ENCODE measurements around the gene VIP.

VIP gene

GRCh38 chr6:152804150-152804549 lies 53.6 kb downstream of the VIP start:
- no peak overlapping the region for H3K4me3 ChIP-seq (ENCODE audit: low read depth, low read length, poor library complexity, severe bottlenecking)
- no peak overlapping the region for H2AFZ ChIP-seq (ENCODE audit: low read length)
- no peaks in the 10 kb centered on the region for H3K9me3 ChIP-seq (ENCODE audit: low read length)
- no peak overlapping the region for H3K27ac ChIP-seq (ENCODE audit: low read depth, low read length, poor library complexity, severe bottlenecking)
- H3K9ac ChIP-seq (ENCODE audit: low read length), result no peak overlapping the region
- H3K79me2 ChIP-seq (ENCODE audit: insufficient read depth, low read length), result no peaks in the 10 kb centered on the region
- no peaks in the 10 kb centered on the region for H4K20me1 ChIP-seq (ENCODE audit: insufficient read depth, low read length)
- no peak overlapping the region for H3K4me2 ChIP-seq (ENCODE audit: low read length)
- no peaks in the 10 kb centered on the region for H3K4me1 ChIP-seq (ENCODE audit: insufficient read depth, low read length, severe bottlenecking)
- TF ChIP-seq CTCF (IDR thresholded peaks at IDR 0.05; ENCODE audit: low read length) (no peak), EZH2 (IDR thresholded peaks at IDR 0.05; ENCODE audit: borderline replicate concordance, low read length) (no peak)
- no peaks in the 10 kb centered on the region for H3K27me3 ChIP-seq (ENCODE audit: insufficient read depth, low read length)
- no peaks in the 10 kb centered on the region for H3K9me2 ChIP-seq (ENCODE audit: low read depth, low read length)
- H3K36me3 ChIP-seq (ENCODE audit: insufficient read depth, low read length), result no peaks in the 10 kb centered on the region
- H3F3A ChIP-seq (ENCODE audit: insufficient read depth, low read length), result no peaks in the 10 kb centered on the region

Measured in OCI-LY1 (cell line).